MM.1S (cell line): ENCODE data around the gene KCNQ1.

ENCODE experiments used
- EZH2 ChIP-seq: fragments of 300-600 bp; sonication (generic); optimal IDR thresholded peaks from 2 replicates; pipeline ENCODE3; 2017; ENCODE audit warnings: low read depth, mild to moderate bottlenecking, antibody characterized with exemption, low read length, mixed read lengths
- TF ChIP-seq, protein P1 (sequence below): fragments of 300-600 bp; sonication (generic); IDR thresholded peaks from 2 replicates; pipeline ENCODE4 v1.5.1; 2016; ENCODE audit warnings: antibody characterized with exemption, low read length, mixed read lengths

DNA sequence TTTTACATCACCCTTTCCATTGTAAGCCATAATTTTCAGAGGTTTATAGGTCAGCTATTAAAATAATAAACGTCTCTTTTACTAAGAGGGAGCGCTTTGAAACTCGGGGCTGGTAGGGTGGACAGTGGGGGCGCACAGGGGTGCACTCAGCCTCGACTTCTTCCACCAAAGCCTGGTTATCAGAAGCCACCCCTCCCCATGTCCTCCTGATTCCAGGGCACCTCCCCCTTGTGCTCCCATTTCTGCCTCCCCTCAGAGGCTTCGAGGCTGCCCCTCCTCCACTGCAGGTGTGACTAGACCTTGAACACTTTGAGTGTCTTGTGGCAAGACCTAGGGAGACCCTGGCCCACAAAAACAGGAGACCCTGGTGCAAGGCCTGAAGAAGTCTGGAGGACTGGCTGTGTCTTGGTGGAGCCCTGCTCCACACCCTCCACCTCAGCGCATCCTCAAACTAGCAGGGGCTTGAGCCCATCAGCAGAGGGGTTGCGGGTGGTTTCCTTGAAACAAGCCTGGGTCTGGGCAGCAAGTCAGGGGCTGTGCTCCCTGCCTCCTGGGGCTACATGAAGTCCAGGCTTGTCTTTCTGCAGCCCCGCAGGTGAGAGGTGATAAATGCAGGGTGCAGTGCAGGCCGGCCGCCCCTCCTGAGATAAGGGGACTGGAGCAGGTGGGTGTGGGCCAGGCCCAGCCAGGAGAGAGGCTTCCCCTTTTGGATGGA, 437.7 kb downstream of the KCNQ1 start:
- TF ChIP-seq EZH2: no peak
- TF ChIP-seq, protein P1, sequence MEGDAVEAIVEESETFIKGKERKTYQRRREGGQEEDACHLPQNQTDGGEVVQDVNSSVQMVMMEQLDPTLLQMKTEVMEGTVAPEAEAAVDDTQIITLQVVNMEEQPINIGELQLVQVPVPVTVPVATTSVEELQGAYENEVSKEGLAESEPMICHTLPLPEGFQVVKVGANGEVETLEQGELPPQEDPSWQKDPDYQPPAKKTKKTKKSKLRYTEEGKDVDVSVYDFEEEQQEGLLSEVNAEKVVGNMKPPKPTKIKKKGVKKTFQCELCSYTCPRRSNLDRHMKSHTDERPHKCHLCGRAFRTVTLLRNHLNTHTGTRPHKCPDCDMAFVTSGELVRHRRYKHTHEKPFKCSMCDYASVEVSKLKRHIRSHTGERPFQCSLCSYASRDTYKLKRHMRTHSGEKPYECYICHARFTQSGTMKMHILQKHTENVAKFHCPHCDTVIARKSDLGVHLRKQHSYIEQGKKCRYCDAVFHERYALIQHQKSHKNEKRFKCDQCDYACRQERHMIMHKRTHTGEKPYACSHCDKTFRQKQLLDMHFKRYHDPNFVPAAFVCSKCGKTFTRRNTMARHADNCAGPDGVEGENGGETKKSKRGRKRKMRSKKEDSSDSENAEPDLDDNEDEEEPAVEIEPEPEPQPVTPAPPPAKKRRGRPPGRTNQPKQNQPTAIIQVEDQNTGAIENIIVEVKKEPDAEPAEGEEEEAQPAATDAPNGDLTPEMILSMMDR: no peak
